Inferior parietal cortex (tissue), 1 donor: ENCODE results near the gene OPN3.
A peak's percentile ranks its signal among the peaks of the same experiment; 100 is the strongest.

Experiments
- DNase-seq: peaks from one replicate; pipeline ENCODE4 v3.0.0-alpha.2; 2016; ENCODE audit errors: extremely low spot score

Gene OPN3

DNA sequence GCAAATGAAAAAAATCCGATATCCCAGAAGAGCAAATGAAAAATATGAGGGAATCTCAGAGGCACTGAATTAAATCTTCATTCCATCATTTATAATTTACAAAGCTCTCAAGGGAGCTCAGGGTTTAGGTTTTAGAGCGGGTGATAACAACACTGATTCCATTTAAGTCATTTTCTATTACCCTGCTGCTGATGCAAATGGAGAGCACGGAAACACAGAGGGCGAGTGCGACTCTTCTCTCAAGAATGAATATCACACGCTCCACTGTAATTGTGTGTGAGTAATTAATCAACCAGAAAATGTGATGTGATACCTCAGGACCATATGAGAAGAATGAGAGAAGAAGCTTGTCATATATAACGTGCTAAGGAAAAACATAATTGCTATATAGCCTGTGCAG is 22.7 kb downstream of the OPN3 start:
- no peak for DNase-seq

DNA sequence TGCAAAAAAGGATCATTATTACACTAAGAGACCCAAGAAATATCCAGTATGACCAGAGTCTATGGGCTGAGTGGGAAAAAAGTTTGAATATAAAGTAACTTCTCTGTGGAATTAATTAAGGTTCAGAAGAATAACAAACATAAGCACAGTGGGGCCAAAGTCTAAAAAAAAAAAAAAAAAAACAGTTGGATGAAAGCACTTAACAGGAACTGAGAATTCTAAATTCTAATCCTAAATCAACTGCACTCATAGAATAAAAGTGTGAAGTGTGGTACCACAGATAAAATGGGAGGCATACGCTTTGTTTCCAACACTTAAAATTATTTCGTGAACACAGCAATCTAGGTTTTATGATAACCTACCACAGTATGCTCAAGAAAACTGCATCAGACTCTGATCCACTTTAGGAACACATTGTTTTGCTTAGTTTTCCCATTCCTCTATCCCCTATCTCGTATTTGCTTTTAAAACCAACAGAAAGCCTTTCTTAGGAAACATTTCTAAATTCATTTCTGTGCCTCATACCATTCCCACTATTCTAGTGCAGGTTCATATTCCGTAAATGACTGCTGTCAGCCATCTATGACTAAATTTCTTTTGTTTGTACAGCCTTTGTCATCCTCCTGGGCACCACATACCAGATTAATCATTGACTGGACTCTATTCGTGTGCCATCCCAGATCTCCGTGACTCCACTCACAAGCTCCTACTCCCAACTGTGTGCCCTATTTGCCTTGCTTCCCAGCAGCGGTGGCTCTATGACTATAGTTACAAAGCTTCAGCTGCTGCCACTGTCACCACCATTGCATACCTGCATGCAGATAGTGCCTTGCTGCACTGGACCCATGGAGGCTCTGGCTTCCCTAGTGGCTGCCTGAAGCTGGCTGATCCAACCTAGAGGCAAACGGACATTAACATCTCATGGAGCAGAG is 24.9 kb downstream of the OPN3 start:
- DNase-seq, result no peak

DNA sequence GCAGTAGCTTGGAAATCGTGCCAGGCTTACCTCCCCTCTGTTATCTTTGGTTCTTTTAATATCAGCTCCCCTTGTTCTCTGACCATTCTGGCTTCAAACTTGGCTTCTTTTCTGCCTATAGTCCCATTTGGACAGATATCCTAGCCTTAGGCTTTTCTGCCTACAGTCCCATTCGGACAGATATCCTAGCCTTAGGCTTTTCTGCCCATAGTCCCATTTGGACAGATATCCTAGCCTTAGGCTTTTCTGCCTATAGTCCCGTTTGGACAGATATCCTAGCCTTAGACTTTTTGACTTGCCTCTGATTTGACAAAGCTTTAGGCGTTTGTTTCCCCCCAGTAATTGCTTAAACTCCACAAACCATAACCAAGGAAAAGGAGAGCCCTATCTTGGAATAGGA is 25.6 kb downstream of the OPN3 start:
- DNase-seq, result no peak

DNA sequence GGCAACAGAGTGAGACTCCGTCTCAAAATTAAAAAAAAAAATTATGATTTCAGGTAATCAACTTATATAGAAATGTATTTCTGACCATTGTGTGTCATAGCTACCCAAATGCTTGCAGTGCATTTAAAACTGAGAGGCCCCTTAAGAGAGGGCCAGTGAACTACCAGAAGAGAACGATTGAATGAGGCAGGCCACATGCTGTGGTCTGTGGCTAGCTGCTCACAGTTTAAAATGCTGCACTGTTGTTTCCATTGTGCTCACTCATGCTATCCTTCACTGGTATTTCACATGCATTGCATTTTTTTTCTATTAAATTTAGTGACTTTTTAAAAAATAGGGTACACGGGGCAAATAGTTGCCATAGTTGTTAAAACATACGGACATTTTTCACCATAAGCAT is 26.0 kb downstream of the OPN3 start:
- DNase-seq, result no peak

DNA sequence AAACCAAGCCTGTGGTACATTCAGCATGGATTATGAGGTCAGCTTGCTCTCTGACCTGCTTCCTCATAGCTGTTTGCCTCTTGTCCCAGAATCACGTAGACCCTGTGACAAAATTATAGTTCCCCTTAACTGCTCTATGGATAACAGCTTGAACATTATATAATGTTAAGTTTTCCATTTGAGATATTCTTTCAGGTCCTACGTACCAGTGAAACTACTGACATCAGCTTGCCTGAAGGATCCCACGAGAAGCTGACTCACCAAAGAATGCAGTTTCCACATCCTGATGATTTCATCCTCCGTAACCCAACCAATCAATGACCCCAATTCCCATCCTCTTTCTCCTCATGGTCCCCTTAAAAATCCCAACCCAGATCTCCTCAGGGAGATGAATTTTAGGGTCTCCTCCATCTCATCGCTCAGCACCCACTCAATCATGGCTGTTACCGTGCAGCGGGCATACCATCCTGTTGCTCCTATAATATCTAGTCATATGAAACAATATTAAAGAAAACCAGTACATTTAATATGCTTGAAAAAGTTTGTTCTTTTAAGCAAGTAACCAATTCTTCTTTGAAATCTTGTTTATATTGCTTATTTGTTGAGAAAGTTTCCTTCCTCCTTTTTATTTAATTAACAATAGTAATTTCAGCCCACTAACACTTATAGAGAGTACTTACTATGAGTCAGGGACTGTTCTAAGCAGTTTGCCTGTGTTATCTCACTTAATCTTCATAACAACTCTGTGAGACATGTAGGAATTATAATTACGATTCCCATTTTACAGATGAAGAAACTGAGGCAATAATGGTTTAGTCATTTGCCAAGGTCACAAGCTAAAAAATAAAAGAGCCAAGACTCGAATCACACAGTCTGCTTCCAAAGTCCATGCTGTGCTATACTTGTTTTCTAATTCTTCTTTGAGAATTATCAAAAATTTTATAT is 27.4 kb downstream of the OPN3 start:
- DNase-seq, result no peak

DNA sequence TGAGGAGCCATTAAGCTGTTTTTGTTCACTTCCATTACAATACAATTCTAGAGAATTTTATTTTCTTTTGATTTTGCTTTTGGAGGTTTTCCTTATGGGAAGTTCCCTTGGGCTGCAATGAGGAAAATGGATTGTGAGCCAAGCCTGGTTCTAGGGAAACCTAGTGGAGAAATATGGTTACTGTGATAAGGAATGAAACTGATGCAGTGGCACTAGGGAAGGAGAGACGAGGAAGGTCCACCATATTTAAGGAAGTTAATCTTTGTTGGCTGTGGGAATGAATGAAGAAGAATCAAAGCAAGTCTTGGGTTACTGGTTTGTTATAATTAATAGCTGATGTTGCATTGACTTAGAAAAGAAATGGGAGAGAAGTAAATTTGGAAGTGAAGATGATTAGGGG is 28.4 kb downstream of the OPN3 start:
- DNase-seq, result no peak

DNA sequence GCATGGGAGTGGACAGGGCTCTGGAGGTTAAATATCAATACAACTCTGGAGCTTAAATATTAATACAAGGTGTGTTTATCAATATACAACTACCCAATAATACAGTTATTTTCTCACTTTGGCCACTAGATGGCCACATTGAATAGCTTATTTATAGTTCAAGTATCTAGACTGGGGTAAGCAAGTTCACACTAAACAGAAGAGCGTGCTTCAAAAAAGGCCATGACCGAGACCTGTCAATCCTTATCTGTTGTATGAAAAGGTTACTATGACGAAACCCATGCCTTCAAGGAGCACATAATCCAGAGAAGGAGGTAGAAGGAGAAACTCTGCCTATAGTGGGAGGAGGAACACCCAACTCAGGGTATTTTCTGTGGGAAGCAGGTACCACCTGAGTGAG is 29.1 kb downstream of the OPN3 start:
- DNase-seq, result peak; percentile 94

DNA sequence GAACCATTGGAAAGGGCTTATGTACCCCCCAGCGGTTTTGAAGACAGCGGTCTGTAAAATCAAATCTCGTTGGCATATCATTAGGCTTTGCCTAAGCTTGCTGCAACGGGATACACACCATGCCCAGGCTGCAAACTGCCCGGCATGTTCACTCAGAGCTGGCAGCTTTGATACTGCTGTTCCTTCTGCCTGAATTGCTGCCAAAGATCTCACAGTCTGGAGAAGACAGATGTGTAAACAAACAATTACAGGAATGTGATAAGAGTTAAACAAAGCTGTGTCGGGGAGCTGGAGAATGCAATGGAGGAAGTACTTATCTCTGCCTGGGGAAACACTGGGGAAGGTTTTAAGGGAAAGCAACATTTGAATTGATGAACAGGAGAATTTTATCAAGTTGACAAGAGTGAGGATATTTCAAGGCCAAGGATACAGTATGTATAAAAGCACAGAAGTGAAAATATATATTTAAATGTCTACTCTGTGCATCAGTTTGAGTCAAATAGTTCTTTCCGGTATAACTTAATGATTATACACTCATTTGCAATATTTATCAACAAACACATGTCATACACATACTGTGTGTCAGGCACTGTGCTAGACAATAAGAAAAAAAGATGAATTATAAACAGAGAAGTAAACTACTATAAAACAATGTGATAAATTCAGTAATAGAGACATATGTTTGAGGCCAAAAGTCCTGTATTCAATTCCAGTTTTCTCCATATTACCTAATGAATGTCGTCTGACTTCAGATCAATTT is 29.9 kb downstream of the OPN3 start:
- no peak for DNase-seq

DNA sequence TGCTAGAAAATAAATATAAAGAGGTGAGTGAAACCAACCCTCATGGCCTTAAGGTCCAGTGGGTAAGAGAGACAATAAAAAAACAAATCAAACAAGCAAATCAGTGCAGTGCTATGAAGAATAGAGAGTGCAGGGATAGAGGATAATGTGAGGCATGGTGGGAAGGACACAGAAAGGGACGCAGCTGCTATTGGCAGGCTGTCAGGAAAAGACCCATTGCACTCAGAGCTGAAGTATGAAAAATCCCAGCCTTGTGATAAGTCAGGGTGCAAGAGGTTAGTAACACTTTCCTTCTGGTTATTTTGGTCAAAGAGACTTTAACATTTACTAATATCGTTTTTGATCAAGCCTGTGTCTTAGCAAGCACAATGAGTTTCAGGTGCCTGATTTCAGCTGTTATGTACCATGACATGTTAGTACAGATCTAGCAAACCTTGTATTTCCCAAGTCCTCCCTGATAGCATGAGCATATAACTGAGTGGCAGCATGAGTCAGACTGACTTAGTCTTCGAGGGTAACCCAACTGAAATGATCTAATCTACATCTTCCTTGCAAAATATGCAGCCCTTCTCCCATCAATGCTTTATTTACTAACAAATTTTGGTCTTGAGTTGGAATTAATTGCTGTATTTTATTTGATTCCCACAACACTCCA is 31.7 kb downstream of the OPN3 start:
- no peak for DNase-seq

DNA sequence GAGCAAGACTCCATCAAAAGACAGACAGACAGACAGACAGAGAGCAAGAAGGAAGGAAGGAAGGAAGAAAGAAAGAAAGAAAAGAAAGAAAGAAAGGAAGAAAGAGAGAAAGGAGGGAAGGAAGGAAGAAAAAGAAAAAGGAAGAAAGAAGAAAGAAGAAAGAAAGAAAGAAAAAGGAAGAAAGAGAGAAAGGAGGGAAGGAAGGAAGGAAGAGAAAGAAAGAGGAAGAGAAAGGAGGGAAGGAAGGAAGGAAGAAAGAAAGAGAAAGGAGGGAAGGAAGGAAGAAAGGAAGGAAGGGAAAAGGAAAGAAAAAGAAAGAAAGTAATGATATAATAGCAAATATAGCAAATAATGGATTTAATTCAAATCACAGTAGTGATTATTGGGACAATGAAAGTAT is 32.7 kb downstream of the OPN3 start:
- no peak for DNase-seq

DNA sequence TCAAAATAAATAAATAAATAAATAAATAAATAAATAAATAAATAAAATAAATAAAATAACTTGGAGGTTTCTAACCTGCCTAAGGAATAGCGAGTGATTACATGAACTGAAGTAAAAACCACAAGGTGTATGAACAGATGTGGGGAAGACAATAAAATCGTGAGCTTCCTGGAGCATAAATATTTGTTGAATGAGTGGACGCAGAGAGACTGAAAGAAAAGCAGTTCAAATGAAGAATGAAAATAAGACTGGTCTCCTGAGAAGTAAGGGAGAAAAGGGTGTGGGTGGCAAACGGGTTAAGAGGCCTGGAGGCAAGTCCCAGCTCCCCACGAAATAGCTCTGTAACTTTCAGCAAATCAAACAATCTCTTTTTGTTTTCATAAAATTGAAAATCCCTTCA is 33.6 kb downstream of the OPN3 start:
- DNase-seq, result no peak

DNA sequence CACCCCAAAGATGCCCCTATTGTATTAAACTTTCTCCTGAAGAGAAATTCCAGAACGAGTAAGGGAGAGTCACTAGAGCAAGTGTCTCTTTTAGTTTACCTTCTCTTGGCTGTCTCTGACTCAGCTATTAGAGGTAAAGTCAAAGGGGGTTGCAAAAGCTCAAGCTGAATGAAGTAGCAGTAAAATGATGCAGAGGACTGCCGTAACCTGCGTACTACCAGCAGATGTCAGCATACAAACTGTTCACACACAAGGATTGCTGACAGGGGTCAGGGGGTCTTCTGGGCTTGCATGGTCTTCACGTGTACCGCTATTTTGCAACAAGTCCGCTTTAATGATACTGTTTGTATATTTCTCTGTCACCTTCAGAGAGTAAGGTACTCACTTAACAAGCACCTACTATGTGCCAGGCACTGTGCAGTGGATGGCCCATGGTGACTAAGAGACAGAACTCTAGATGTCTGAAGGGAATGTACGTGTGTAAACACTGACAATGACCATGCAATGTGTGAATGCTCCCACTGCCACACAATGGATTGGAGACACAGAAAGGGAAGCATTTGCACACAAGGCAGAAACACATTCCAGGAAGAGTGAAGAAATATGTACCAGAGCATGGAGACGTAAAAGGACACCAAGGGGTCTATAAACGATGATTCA is 34.9 kb downstream of the OPN3 start:
- DNase-seq, result no peak

DNA sequence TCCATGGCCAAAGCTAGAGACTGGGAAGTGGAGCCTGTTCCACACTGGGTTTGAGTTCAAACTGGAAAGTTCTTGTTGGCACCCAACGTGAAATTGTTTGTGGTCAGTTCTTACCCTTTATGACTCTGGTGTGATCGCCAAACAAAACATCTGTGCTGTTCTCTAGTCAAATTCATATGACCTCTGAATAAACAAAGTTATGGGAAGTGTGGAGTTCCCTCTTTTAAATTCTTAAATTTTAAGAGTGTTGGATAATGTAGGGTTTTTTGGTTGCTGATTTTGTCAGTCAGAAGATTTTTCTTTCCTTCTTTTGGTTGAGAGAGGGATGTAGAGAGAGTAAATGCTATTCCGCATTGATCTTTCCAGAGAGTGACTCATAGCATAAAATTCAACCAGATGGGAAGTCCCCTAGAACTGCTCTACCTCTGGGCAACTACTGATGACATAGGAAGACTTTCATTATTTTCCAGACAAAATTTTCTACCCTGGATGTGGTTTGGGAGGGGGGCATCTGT is 36.4 kb downstream of the OPN3 start:
- no peak for DNase-seq

DNA sequence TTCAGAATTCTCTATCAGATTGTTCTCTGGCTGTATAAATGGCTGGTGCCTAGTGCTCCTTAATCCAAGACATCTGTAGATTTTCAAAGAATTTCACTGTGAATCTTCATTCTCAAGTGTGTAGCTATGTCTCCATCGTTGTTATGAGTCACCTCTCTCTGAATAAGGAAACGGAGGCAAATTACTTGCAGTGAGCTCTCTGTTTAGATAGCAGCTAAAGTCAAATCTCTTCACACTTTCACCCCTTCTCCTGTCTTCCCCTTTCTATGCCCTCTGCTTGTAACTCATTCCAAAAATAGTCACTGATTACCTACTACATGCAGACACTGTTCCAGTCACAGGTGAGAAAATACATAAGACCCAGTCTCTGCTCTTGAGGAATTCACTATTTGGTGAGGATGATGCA is 39.7 kb downstream of the OPN3 start:
- no peak for DNase-seq

DNA sequence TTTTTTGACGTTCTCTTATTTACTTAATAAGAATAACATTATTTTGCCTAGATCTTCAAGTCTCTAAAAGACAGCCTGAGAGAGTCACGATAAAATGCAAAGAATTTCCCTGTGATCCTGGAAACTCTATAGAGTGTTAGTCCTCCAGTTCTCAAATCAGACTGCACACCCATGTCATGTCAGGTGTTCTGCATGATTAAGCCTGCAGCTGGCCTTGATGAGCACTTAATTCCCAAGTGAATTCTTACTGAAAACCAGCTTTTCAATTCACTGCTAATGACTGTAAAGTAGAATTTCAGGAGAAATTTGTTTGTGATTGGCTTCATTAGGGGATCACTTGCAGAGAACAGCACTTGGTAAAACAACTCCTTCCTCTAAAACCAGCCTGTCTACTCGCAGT is 41.9 kb downstream of the OPN3 start:
- DNase-seq, result no peak

DNA sequence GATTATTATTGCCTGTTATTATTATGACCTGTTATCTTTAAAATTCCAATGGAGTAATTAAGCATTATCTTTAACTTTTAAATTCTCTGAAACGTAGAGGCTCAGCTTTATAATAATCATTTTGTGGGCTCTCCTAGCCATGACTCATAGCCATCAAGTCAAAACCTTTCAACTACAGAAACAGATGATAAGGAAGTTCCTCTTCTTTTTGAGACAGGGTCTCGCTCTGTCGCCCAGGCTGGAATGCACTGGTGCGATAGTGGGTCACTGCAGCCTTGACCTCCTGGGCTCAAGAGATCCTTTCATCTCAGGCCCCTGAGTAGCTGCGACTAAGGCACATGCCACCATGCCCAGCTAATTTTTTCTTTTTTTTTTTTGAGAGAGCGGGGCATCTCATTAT is 43.5 kb downstream of the OPN3 start:
- no peak for DNase-seq

DNA sequence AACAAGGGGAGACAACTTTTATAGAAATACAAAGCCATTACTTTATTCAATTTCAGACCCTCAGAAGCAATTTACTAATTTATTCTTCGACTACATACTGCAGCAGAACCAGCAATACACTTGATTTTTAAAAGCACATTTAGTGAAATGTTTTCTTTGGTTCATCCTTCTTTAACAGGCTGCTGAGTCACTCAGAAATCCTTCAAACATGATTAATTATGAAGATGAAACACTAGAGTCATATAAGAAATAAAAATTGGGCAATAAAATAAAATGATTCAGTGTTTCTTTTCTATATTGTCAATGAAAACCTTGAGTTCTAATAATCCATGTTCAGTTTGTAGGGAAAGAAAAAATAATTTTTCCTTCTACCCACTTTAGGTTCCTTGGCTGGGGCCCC is 47.0 kb downstream of the OPN3 start:
- no peak for DNase-seq

DNA sequence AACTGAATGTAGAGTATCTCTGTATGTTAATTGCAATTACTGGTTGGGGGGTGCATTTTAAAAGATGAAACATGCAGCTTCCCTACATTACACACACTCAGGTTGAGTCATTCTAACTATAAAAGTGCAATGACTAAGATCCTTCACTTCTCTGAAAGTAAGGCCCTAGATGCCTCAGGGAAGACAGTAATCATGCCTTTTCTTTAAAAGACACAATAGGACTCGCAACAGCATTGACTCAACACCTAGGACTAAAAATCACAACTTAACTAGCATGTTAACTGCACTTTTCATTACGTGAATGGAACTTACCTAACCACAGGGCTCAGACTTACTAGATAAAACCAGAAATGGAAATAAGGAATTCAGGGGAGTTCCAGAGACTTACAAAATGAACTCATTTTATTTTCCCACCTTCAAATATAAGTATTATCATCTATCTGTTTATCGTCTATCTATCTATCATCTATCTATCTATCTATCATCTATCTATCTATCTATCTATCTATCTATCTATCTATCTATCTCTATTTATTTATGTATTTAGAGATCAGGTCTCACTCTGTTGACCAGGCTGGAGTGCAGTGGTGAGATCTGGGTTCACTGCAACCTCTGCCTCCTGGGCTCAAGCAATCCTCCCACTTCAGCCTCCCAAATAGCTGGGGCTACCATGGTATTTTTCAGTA is 47.8 kb downstream of the OPN3 start:
- DNase-seq, result no peak

DNA sequence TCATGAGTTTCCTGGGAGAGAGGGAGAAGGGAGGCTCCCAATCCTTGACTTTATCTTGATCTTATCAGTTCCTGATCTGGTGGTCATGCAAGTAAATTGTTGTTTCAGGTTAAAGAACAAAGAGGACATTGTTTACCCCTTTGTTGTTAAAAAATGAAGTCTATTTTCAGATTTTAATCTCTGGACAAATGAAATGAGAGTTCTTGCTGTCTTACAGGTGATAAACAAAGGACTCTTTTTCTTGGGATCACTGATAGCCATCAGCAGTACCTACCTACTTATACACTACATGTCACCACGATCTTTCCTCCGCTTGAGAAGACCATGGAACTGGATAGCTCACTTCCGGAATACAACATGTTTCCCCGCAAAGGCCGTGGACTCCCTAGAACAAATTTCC is 48.4 kb downstream of the OPN3 start:
- no peak for DNase-seq

DNA sequence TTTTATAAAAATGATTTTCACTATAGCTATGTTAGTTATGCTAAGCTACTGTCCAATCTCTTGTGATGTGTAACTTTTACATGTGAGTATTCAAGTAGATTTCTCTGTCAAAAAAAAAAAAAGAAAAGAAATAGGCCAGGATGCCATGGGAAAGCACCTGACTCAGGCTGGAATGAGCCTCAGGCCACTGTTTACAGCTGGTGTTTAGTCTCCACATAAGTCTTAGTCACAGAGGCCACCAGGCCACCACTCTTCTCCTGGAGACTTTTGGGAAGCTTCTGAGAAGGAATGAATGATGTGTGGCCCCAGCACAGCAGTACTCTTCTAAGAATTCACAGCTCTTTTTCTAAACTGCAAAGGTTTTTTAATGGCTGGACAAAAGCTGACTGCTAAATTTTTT is 48.9 kb downstream of the OPN3 start:
- DNase-seq, result no peak
